H9 (cell line): Measurements from ENCODE around the gene P2RY8. TPM values are rescaled to one million over a fixed set of nuclear protein-coding genes. Genes with fewer than 3 reads are reported as not detected.

Source experiments
- DNase-seq: peaks from one replicate; pipeline ENCODE4 v3.0.0-alpha.2; 2017
- H2AFZ ChIP-seq: one replicate; pipeline ENCODE4 v1.6.1; 2013; ENCODE audit warnings: mild to moderate bottlenecking, low read length, control low read depth, moderate library complexity
- H2AK5ac ChIP-seq: 2 replicates; pipeline ENCODE4 v1.6.1; 2013; ENCODE audit warnings: low read length, control low read depth, mixed read lengths; ENCODE audit not compliant: insufficient read length
- H2BK120ac ChIP-seq: one replicate; pipeline ENCODE4 v1.6.1; 2013; ENCODE audit warnings: low read depth, mild to moderate bottlenecking, low read length, control low read depth, inconsistent platforms; ENCODE audit not compliant: poor library complexity, severe bottlenecking
- H2BK12ac ChIP-seq: 2 replicates; pipeline ENCODE4 v1.6.1; 2013; ENCODE audit warnings: low read length, control low read depth, mixed read lengths, low read depth; ENCODE audit not compliant: insufficient read length
- H2BK15ac ChIP-seq: 2 replicates; pipeline ENCODE4 v1.6.1; 2013; ENCODE audit warnings: low read depth, low read length, control low read depth
- H2BK20ac ChIP-seq: one replicate; pipeline ENCODE4 v1.6.1; 2013; ENCODE audit warnings: low read depth, mild to moderate bottlenecking, low read length, control low read depth, inconsistent platforms; ENCODE audit not compliant: poor library complexity, severe bottlenecking
- H2BK5ac ChIP-seq: 2 replicates; pipeline ENCODE4 v1.6.1; 2013; ENCODE audit warnings: low read length, control low read depth, mixed read lengths; ENCODE audit not compliant: insufficient read length
- H3K14ac ChIP-seq: 2 replicates; pipeline ENCODE4 v1.6.1; 2013; ENCODE audit warnings: low read length, control low read depth; ENCODE audit not compliant: insufficient read depth
- H3K18ac ChIP-seq: 2 replicates; pipeline ENCODE4 v1.6.1; 2013; ENCODE audit warnings: low read depth, mild to moderate bottlenecking, mixed read lengths, low read length, control low read depth; ENCODE audit not compliant: insufficient read length
- H3K23ac ChIP-seq: 2 replicates; pipeline ENCODE4 v1.6.1; 2013; ENCODE audit warnings: low read length, control low read depth, mixed read lengths, low read depth; ENCODE audit not compliant: insufficient read length
- H3K23me2 ChIP-seq: 2 replicates; pipeline ENCODE4 v1.6.1; 2013; ENCODE audit warnings: low read depth, mild to moderate bottlenecking, mixed read lengths, low read length, control low read depth; ENCODE audit not compliant: insufficient read length, poor library complexity, severe bottlenecking
- H3K27ac ChIP-seq: 2 replicates; pipeline ENCODE4 v1.5.1; 2013; ENCODE audit warnings: low read length, control low read depth, mixed read lengths, low read depth; ENCODE audit not compliant: insufficient read length
- H3K27me3 ChIP-seq: 2 replicates; pipeline ENCODE4 v1.6.1; 2013; ENCODE audit warnings: low read length, control low read depth, inconsistent platforms; ENCODE audit not compliant: insufficient read depth
- H3K4ac ChIP-seq: 2 replicates; pipeline ENCODE4 v1.6.1; 2013; ENCODE audit warnings: low read depth, mild to moderate bottlenecking, control low read depth, inconsistent platforms, low read length, moderate library complexity
- H3K4me1 ChIP-seq: 2 replicates; pipeline ENCODE4 v1.6.1; 2013; ENCODE audit warnings: low read length, control low read depth, inconsistent platforms; ENCODE audit not compliant: insufficient read depth
- H3K4me2 ChIP-seq: 2 replicates; pipeline ENCODE4 v1.6.1; 2013; ENCODE audit warnings: low read length, control low read depth, mixed read lengths; ENCODE audit not compliant: insufficient read length, insufficient read depth
- H3K56ac ChIP-seq: 2 replicates; pipeline ENCODE4 v1.6.1; 2013; ENCODE audit warnings: low read depth, mild to moderate bottlenecking, mixed read lengths, low read length, control low read depth; ENCODE audit not compliant: insufficient read length
- H3K79me1 ChIP-seq: 2 replicates; pipeline ENCODE4 v1.6.1; 2013; ENCODE audit warnings: low read depth, mild to moderate bottlenecking, moderate library complexity, low read length, control low read depth, inconsistent platforms; ENCODE audit not compliant: insufficient read depth, poor library complexity, severe bottlenecking
- H3K79me2 ChIP-seq: 2 replicates; pipeline ENCODE4 v1.6.1; 2013; ENCODE audit warnings: low read length, control low read depth, inconsistent platforms; ENCODE audit not compliant: insufficient read depth
- H3K9ac ChIP-seq: 2 replicates; pipeline ENCODE4 v1.6.1; 2013; ENCODE audit warnings: low read length, control low read depth, mixed read lengths; ENCODE audit not compliant: insufficient read length; ENCODE audit errors: extremely low read depth
- H3K9me3 ChIP-seq: one replicate; pipeline ENCODE4 v1.6.1; 2013; ENCODE audit warnings: low read depth, low read length, inconsistent platforms; ENCODE audit not compliant: control insufficient read depth
- H3T11ph ChIP-seq: one replicate; pipeline ENCODE4 v1.6.1; 2013; ENCODE audit warnings: mild to moderate bottlenecking, low read length, control low read depth, inconsistent platforms
- H4K20me1 ChIP-seq: one replicate; pipeline ENCODE4 v1.6.1; 2013; ENCODE audit not compliant: control insufficient read depth, insufficient read length, insufficient read depth
- H4K5ac ChIP-seq: 2 replicates; pipeline ENCODE4 v1.6.1; 2013; ENCODE audit warnings: low read depth, mild to moderate bottlenecking, mixed read lengths, low read length, control low read depth; ENCODE audit not compliant: insufficient read length
- H4K8ac ChIP-seq: replicated peaks from 2 replicates; pipeline ENCODE4 v1.6.1; 2013; ENCODE audit warnings: low read length, control low read depth, mixed read lengths, low read depth; ENCODE audit not compliant: insufficient read length
- H4K91ac ChIP-seq: 2 replicates; pipeline ENCODE4 v1.6.1; 2013; ENCODE audit warnings: low read depth, mild to moderate bottlenecking, moderate library complexity, mixed read lengths, low read length, control low read depth; ENCODE audit not compliant: insufficient read length
- H3K27ac Mint-ChIP-seq, 3 experiments: 2 replicates in 2 of 3; 3 replicates in 1 of 3; pipeline ENCODE4 v1.8.0; 2020 to 2021; ENCODE audit warnings: mixed read lengths in 3 of 3, mild to moderate bottlenecking in 1 of 3, moderate library complexity in 1 of 3
- H3K27me3 Mint-ChIP-seq: 2 replicates; pipeline ENCODE4 v1.8.0; 2021; ENCODE audit warnings: low read depth, mild to moderate bottlenecking, moderate library complexity, mixed read lengths
- H3K36me3 Mint-ChIP-seq, 3 experiments: 2 replicates in 2 of 3; 3 replicates in 1 of 3; pipeline ENCODE4 v1.8.0; 2020 to 2021; ENCODE audit warnings: low read depth in 3 of 3, mixed read lengths in 3 of 3; ENCODE audit not compliant: insufficient read depth in 1 of 3
- H3K4me1 Mint-ChIP-seq, 2 experiments: 2 replicates each; pipeline ENCODE4 v1.8.0; 2020; ENCODE audit warnings: mixed read lengths in 2 of 2
- H3K4me3 Mint-ChIP-seq, 2 experiments: 2 replicates in 1 of 2; 3 replicates in 1 of 2; pipeline ENCODE4 v1.8.0; 2020 to 2021; ENCODE audit warnings: mild to moderate bottlenecking in 2 of 2, mixed read lengths in 2 of 2, moderate library complexity in 1 of 2
- H3K9me3 Mint-ChIP-seq, 2 experiments: 2 replicates in 1 of 2; 3 replicates in 1 of 2; pipeline ENCODE4 v1.8.0; 2020; ENCODE audit warnings: mild to moderate bottlenecking in 2 of 2, mixed read lengths in 2 of 2, moderate library complexity in 1 of 2
- WGBS: extraction: QIAGEN DNeasy Blood & Tissue Kit; methylation state at CpG from one replicate; pipeline ENCODE4 v1.1.7; 2013; ENCODE audit warnings: missing lambda C conversion rate, low lambda C conversion rate, mixed read lengths; ENCODE audit not compliant: insufficient read length; ENCODE audit errors: extremely low coverage; 5-methylcytosine and 5-hydroxymethylcytosine counted together
- total RNA-seq: library from RNA; stranded (reverse); gene quantifications from 2 replicates; pipeline ENCODE4 v1.2.1, GENCODE V29; 2021
- TF ChIP-seq, protein P1 (sequence below): fragments of 200-600 bp; sonication (generic); conservative IDR thresholded peaks from 3 replicates; pipeline ENCODE4 v1.8.0; 2021; ENCODE audit warnings: antibody characterized with exemption, mild to moderate bottlenecking

The P2RY8 gene
- total RNA-seq, 1 experiment from 2014 or later: not detected

DNA sequence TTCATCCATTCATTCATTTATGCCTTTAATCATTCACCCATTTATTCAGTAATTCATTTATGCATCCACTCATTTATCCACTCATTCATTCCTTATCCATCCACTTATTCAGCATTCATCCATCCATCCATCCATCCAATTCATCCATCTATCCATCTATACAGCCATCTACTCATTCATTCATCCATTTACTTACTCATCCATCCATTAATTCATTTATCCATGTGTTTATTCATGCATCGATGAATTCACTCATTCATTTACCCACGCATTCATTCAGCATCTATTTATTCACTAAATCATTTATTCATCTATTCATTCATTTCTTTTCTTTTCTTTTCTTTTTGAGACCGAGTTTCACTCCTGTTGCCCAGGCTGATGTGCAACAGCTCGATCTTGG is 10.4 kb downstream of the P2RY8 start:
- Histone ChIP-seq H3K27me3 (no peaks in the 10 kb centered on the region), H3K23me2 (no peaks in the 10 kb centered on the region), H3K4me1 (no peaks in the 10 kb centered on the region; the same call in 1 of the 2 replicates), H3K4ac (no peak overlapping the region), H3K23ac (no peak overlapping the region), H2AK5ac (no peak overlapping the region), H3K9me3 (no peaks in the 10 kb centered on the region), H3K4me2 (no peak overlapping the region), H4K91ac (no peak overlapping the region), H3K56ac (no peak overlapping the region), H4K20me1 (no peaks in the 10 kb centered on the region), H3K27ac (no peak overlapping the region), H3K9ac (no peak overlapping the region), H3T11ph (no peak overlapping the region), H3K79me1 (no peaks in the 10 kb centered on the region), H3K18ac (no peak overlapping the region), H3K14ac (no peak overlapping the region), H2BK120ac (no peak overlapping the region), H4K8ac (no peak overlapping the region), H2BK20ac (no peak overlapping the region), H2BK5ac (no peak overlapping the region), H2AFZ (no peak overlapping the region), H2BK15ac (no peak overlapping the region), H4K5ac (no peak overlapping the region), H2BK12ac (no peak overlapping the region), H3K79me2 (no peaks in the 10 kb centered on the region)
- 100% methylated on average over 2 of the region's 4 CpGs for WGBS
- no peak overlapping the region for H3K4me3 Mint-ChIP-seq
- TF ChIP-seq, protein P1, sequence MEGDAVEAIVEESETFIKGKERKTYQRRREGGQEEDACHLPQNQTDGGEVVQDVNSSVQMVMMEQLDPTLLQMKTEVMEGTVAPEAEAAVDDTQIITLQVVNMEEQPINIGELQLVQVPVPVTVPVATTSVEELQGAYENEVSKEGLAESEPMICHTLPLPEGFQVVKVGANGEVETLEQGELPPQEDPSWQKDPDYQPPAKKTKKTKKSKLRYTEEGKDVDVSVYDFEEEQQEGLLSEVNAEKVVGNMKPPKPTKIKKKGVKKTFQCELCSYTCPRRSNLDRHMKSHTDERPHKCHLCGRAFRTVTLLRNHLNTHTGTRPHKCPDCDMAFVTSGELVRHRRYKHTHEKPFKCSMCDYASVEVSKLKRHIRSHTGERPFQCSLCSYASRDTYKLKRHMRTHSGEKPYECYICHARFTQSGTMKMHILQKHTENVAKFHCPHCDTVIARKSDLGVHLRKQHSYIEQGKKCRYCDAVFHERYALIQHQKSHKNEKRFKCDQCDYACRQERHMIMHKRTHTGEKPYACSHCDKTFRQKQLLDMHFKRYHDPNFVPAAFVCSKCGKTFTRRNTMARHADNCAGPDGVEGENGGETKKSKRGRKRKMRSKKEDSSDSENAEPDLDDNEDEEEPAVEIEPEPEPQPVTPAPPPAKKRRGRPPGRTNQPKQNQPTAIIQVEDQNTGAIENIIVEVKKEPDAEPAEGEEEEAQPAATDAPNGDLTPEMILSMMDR: no peak
- no peaks in the 10 kb centered on the region for H3K36me3 Mint-ChIP-seq
- no peak overlapping the region for H3K27ac Mint-ChIP-seq
- peaks cover 1 to 3% of the 10 kb centered on the region in 2 experiments for H3K4me1 Mint-ChIP-seq
- no peaks in the 10 kb centered on the region for H3K9me3 Mint-ChIP-seq
- H3K27me3 Mint-ChIP-seq: no peaks in the 10 kb centered on the region
- no peak for DNase-seq
